HepG2 (cell line): Measurements from ENCODE around the gene NOL4L. TPM values are rescaled to one million over a fixed set of nuclear protein-coding genes. Genes with fewer than 3 reads are reported as not detected.
A peak's percentile ranks its signal among the peaks of the same experiment; 100 is the strongest.

Experiments
- ARNT2 ChIP-seq: sonication (generic); formaldehyde crosslinking; IDR thresholded peaks from 2 replicates; pipeline ENCODE4 v1.8.0; 2022; ENCODE audit warnings: mild to moderate bottlenecking, low read depth, missing genetic modification reagents, moderate library complexity
- CHD2 ChIP-seq: IDR thresholded peaks from 2 replicates; pipeline ENCODE4 v1.6.1; 2011; ENCODE audit warnings: low read depth, low read length, improper control_type of control experiment
- GTF2F1 ChIP-seq: fragments of 150-350 bp; IDR thresholded peaks from 2 replicates; pipeline ENCODE4 v1.6.1; 2014; ENCODE audit warnings: low read length
- IKZF4 ChIP-seq: sonication (generic); formaldehyde crosslinking; IDR thresholded peaks from 2 replicates; pipeline ENCODE4 v1.5.1; 2020; ENCODE audit warnings: borderline replicate concordance, mild to moderate bottlenecking, low read depth, missing genetic modification reagents; ENCODE audit errors: not compliant biosample characterization
- MTA3 ChIP-seq: sonication (generic); formaldehyde crosslinking; IDR thresholded peaks from 2 replicates; pipeline ENCODE4 v1.4.0; 2020; ENCODE audit warnings: missing genetic modification reagents
- MXD4 ChIP-seq: IDR thresholded peaks from 2 replicates; pipeline ENCODE4 v1.6.1; 2016; ENCODE audit warnings: mild to moderate bottlenecking, missing biosample characterization, missing genetic modification reagents
- MXI1 ChIP-seq: IDR thresholded peaks from 3 replicates; pipeline ENCODE4 v1.6.1; 2012; ENCODE audit warnings: low read depth, low read length, inconsistent platforms, borderline replicate concordance
- MYPOP ChIP-seq: sonication (generic); formaldehyde crosslinking; IDR thresholded peaks from 2 replicates; pipeline ENCODE4 v1.8.1; 2023; ENCODE audit warnings: mild to moderate bottlenecking, moderate library complexity, missing genetic modification reagents
- NR2F1 ChIP-seq, 2 experiments: fragments of 450-650 bp in 1 of 2; formaldehyde crosslinking in 1 of 2; IDR thresholded peaks; 2 replicates each; pipeline versions ENCODE4 v1.5.0 to v1.6.1; 2016 to 2020; ENCODE audit warnings: mild to moderate bottlenecking in 1 of 2, missing compliant biosample characterization in 1 of 2, missing genetic modification reagents in 1 of 2, moderate library complexity in 1 of 2
- PITX1 ChIP-seq: sonication (generic); formaldehyde crosslinking; IDR thresholded peaks from 2 replicates; pipeline ENCODE4 v1.5.1; 2020; ENCODE audit warnings: mild to moderate bottlenecking, missing genetic modification reagents
- SALL1 ChIP-seq: sonication (generic); formaldehyde crosslinking; IDR thresholded peaks from 2 replicates; pipeline ENCODE4 v1.8.0; 2022; ENCODE audit warnings: mild to moderate bottlenecking, missing genetic modification reagents
- SAP130 ChIP-seq: IDR thresholded peaks from 2 replicates; pipeline ENCODE4 v1.6.1; 2016; ENCODE audit warnings: low read depth
- SPEN ChIP-seq: sonication (generic); formaldehyde crosslinking; IDR thresholded peaks from 2 replicates; pipeline ENCODE4 v1.5.1; 2020; ENCODE audit warnings: low read depth, mild to moderate bottlenecking, missing genetic modification reagents
- STAG1 ChIP-seq: sonication (generic); formaldehyde crosslinking; IDR thresholded peaks from 2 replicates; pipeline ENCODE4 v1.4.0; 2020; ENCODE audit warnings: missing genetic modification reagents
- ZBTB34 ChIP-seq: sonication (generic); formaldehyde crosslinking; IDR thresholded peaks from 2 replicates; pipeline ENCODE4 v1.8.0; 2022; ENCODE audit warnings: mild to moderate bottlenecking, missing genetic modification reagents
- ZFY ChIP-seq: sonication (generic); formaldehyde crosslinking; IDR thresholded peaks from 2 replicates; pipeline ENCODE4 v1.4.0; 2020; ENCODE audit warnings: missing genetic modification reagents
- ZNF276 ChIP-seq: sonication (generic); formaldehyde crosslinking; IDR thresholded peaks from 2 replicates; pipeline ENCODE4 v1.4.0; 2020; ENCODE audit warnings: mild to moderate bottlenecking, low read depth, missing genetic modification reagents
- ZNF280D ChIP-seq: sonication (generic); formaldehyde crosslinking; IDR thresholded peaks from 2 replicates; pipeline ENCODE4 v1.5.1; 2020; ENCODE audit warnings: mild to moderate bottlenecking, missing genetic modification reagents
- ZNF317 ChIP-seq: sonication (generic); formaldehyde crosslinking; IDR thresholded peaks from 2 replicates; pipeline ENCODE4 v1.5.0; 2020; ENCODE audit warnings: mild to moderate bottlenecking, missing genetic modification reagents
- ZNF501 ChIP-seq: sonication (generic); formaldehyde crosslinking; IDR thresholded peaks from 2 replicates; pipeline ENCODE4 v1.5.1; 2020; ENCODE audit warnings: mild to moderate bottlenecking, moderate library complexity, missing genetic modification reagents
- ZNF543 ChIP-seq: sonication (generic); formaldehyde crosslinking; IDR thresholded peaks from 2 replicates; pipeline ENCODE4 v1.4.0; 2020; ENCODE audit warnings: mild to moderate bottlenecking, missing genetic modification reagents
- ZNF749 ChIP-seq: sonication (generic); formaldehyde crosslinking; IDR thresholded peaks from 2 replicates; pipeline ENCODE4 v1.8.0; 2022; ENCODE audit warnings: mild to moderate bottlenecking, missing genetic modification reagents, moderate library complexity, borderline replicate concordance
- polyA plus RNA-seq, 8 experiments: library from polyadenylated mRNA; depleted of rRNA in 3 of 8; stranded (reverse) in 7 of 8; unstranded in 1 of 8; fragments of >200 nt; fragmentation: Illumina TruSeq in 4 of 8; extraction: Trizol in 4 of 8; gene quantifications; 2 replicates each; pipeline versions ENCODE4 v1.2.1 to v1.2.3, GENCODE V29; 2011 to 2016; ENCODE audit warnings: low read depth in 4 of 8, missing spikeins in 1 of 8, mixed read lengths in 1 of 8; ENCODE audit not compliant: insufficient read depth in 1 of 8
- total RNA-seq, 5 experiments: library from RNA; depleted of rRNA; stranded (reverse); fragments of >200 nt; fragmentation: Illumina TruSeq; extraction: Trizol; gene quantifications; 2 replicates each; pipeline ENCODE4 v1.2.3, GENCODE V29; 2016; ENCODE audit warnings: low read depth in 1 of 5

NOL4L gene
- total and polyA plus RNA-seq, 2 of the 13 experiments (the other 11 are each of a cell fraction or from before 2014, with no cell fraction given): 16.6 to 35.4 TPM

DNA sequence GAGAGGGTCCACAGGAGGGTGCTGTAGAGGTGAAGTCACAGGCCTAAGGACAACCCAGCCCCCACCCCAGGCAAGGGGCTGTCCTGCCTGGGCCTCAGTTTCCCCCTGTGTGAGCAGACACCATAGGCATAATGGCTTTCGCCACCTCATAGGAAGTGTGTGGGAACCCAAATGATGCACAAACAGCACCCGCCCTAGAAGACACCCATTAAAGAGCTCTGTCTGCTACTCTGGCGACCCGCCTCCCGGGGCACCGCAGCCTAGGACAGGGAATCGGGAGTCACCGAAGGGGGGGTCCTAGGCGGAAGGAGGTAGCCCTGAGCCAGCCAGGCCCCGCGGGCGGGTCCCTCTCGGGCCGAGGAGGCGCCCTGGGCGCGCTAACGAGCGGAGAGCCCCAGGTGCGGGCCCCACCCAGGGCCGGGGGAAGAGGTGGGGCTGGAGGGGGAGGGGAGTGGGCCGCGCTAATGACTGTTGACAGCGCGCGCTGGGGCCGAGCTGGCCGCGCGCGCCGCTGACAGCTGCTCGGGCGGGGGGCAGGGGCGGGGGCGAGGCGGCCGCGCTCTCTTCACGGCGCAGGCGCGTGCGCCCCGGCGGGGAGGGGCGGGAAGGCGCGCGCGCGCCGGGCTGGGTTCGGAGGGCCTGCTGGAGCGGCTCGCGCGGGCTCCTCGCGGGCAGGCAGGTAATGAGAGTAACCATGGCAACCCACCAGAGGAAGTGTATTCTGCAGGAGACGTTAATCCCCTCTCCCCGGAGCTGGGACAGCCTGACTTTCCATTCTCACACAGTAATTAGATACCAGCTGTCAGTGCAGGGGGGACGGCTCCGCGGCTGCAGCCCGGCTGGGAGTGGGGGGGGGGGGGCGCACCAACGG is 48.9 kb downstream of the NOL4L start (continued):
- TF ChIP-seq NR2F1 (CRISPR knock-in tag; IDR thresholded peaks at IDR 0.05) (no peak), MXD4 (CRISPR knock-in tag) (peak; percentile 51; the same call in 1 of the 2 replicates), SAP130 (peak; percentile 57), ZNF749 (CRISPR knock-in tag) (no peak), ZNF276 (no peak), MXI1 (peak; percentile 69; the same call in 1 of the 3 replicates), PITX1 (peak; percentile 23), ZNF317 (CRISPR knock-in tag) (peak; percentile 48; the same call in 1 of the 2 replicates), CHD2 (no peak), SPEN (CRISPR knock-in tag) (peak; percentile 46; the same call in 1 of the 2 replicates), SALL1 (CRISPR knock-in tag) (peak; percentile 43), MYPOP (peak; percentile 54; the same call in 1 of the 2 replicates), MTA3 (CRISPR knock-in tag) (no peak), ZFY (CRISPR knock-in tag) (peak; percentile 32), ARNT2 (CRISPR knock-in tag) (0 out of 2 replicates have a peak, but pooled peaks have one; percentile 7), ZNF501 (peak; percentile 93), IKZF4 (CRISPR knock-in tag) (peak; percentile 46), ZNF543 (CRISPR knock-in tag) (0 out of 2 replicates have a peak, but pooled peaks have one; percentile 8), GTF2F1 (no peak), ZNF280D (CRISPR knock-in tag) (peak; percentile 69; the same call in 1 of the 2 replicates), STAG1 (CRISPR knock-in tag) (peak; percentile 6; the same call in 1 of the 2 replicates), ZBTB34 (CRISPR knock-in tag) (no peak)
